Esophagus (tissue), 2 donors: ENCODE data around the gene SULF2. TPM values are rescaled to one million over a fixed set of nuclear protein-coding genes. Genes with fewer than 3 reads are reported as not detected.

Experiments
- H3K27ac ChIP-seq, 2 donors: one replicate each; pipeline ENCODE4 v1.5.1; 2013; ENCODE audit warnings: low read depth in 2 of 2, mild to moderate bottlenecking in 2 of 2, inconsistent platforms in 1 of 2, low read length in 1 of 2, moderate library complexity in 1 of 2
- H3K27me3 ChIP-seq, 2 donors: one replicate each; pipeline ENCODE4 v1.6.1; 2013; ENCODE audit warnings: low read length in 2 of 2, control low read depth in 1 of 2, mild to moderate bottlenecking in 1 of 2; ENCODE audit not compliant: insufficient read depth in 2 of 2, control insufficient read depth in 1 of 2
- H3K36me3 ChIP-seq, 2 donors: one replicate each; pipeline ENCODE4 v1.6.1; 2013; ENCODE audit warnings: low read length in 1 of 2; ENCODE audit not compliant: control insufficient read depth in 2 of 2, insufficient read depth in 2 of 2
- H3K4me1 ChIP-seq, 2 donors: one replicate each; pipeline ENCODE4 v1.6.1; 2013; ENCODE audit warnings: low read length in 1 of 2; ENCODE audit not compliant: control insufficient read depth in 2 of 2, insufficient read depth in 2 of 2
- H3K4me3 ChIP-seq, 2 donors: one replicate each; pipeline ENCODE4 v1.5.1; 2013; ENCODE audit warnings: low read length in 2 of 2, mild to moderate bottlenecking in 2 of 2, low read depth in 1 of 2, moderate library complexity in 1 of 2
- H3K9me3 ChIP-seq, 2 donors: one replicate each; pipeline ENCODE4 v1.6.1; 2013; ENCODE audit warnings: mild to moderate bottlenecking in 2 of 2, low read depth in 1 of 2, low read length in 1 of 2, moderate library complexity in 1 of 2; ENCODE audit not compliant: control insufficient read depth in 2 of 2, insufficient read depth in 1 of 2
- WGBS, 2 donors: extraction: QIAGEN DNeasy Blood & Tissue Kit; methylation state at CpG; one replicate each; pipeline ENCODE4 v1.1.7; 2013; 5-methylcytosine and 5-hydroxymethylcytosine counted together
- polyA plus RNA-seq, 2 donors: library from polyadenylated mRNA; stranded (reverse); fragments of 200-250 nt; gene quantifications; one replicate each; pipeline ENCODE4 v1.2.3, GENCODE V29; 2013
- donor health status: healthy with polysubstance abuse.
- donor health status: Bipolar disorder and iron deficiency.

The SULF2 gene
- polyA plus RNA-seq, 2 donors: 47.3 to 153 TPM

- WGBS, 2 donors: 79 to 82% methylated on average over 12 of the region's 12 CpGs
- no peaks in the 10 kb centered on the region for H3K9me3 ChIP-seq
- H3K27ac ChIP-seq: no peak overlapping the region
- H3K4me3 ChIP-seq: no peak overlapping the region
- peaks cover 2 to 52% of the 10 kb centered on the region in 2 donors for H3K36me3 ChIP-seq
- H3K4me1 ChIP-seq: peaks cover 2 to 9% of the 10 kb centered on the region in 2 donors
- H3K27me3 ChIP-seq: no peaks in the 10 kb centered on the region
Observed at GRCh38 chr20:47664744-47665143, 120.5 kb downstream of the SULF2 start.

GRCh38 chr20:47664068-47664437, 121.2 kb downstream of the SULF2 start:
- Histone ChIP-seq H3K27me3 (no peaks in the 10 kb centered on the region), H3K27ac (no peak overlapping the region), H3K4me1 (peaks cover 2 to 9% of the 10 kb centered on the region in 2 donors), H3K9me3 (no peaks in the 10 kb centered on the region), H3K36me3 (peaks cover 4 to 50% of the 10 kb centered on the region in 2 donors), H3K4me3 (no peak overlapping the region)
- WGBS, 2 donors: 71 to 83% methylated on average over 2 of the region's 2 CpGs

- WGBS, 2 donors: 55 to 56% methylated on average over 20 of the region's 20 CpGs
- H3K27ac ChIP-seq: no peak overlapping the region
- peaks cover 5 to 48% of the 10 kb centered on the region in 2 donors for H3K36me3 ChIP-seq
- H3K4me3 ChIP-seq: no peak overlapping the region
- H3K9me3 ChIP-seq: no peaks in the 10 kb centered on the region
- H3K27me3 ChIP-seq: no peaks in the 10 kb centered on the region
- peaks cover 2 to 9% of the 10 kb centered on the region in 2 donors for H3K4me1 ChIP-seq
Observed at GRCh38 chr20:47663354-47664067, 121.8 kb downstream of the SULF2 start.

GRCh38 chr20:47662483-47663353, 122.6 kb downstream of the SULF2 start:
- WGBS, 2 donors: 85 to 89% methylated on average over 16 of the region's 16 CpGs
- H3K36me3 ChIP-seq: peaks cover 7 to 46% of the 10 kb centered on the region in 2 donors

GRCh38 chr20:47661714-47662113, 123.6 kb downstream of the SULF2 start:
- Histone ChIP-seq H3K36me3 (peaks cover 7 to 46% of the 10 kb centered on the region in 2 donors), H3K27ac (no peak overlapping the region), H3K4me1 (peaks cover 2 to 9% of the 10 kb centered on the region in 2 donors), H3K27me3 (no peaks in the 10 kb centered on the region), H3K4me3 (no peak overlapping the region), H3K9me3 (no peaks in the 10 kb centered on the region)
- 84 to 86% methylated on average over 7 of the region's 7 CpGs for WGBS, 2 donors

More at GRCh38 chr20:47662483-47663353, 122.6 kb downstream of the SULF2 start:
- Histone ChIP-seq H3K27me3 (no peaks in the 10 kb centered on the region), H3K27ac (no peak overlapping the region), H3K4me3 (no peak overlapping the region), H3K4me1 (peaks cover 2 to 9% of the 10 kb centered on the region in 2 donors), H3K9me3 (no peaks in the 10 kb centered on the region)

GRCh38 chr20:47660983-47661700, 124.1 kb downstream of the SULF2 start:
- H3K27me3 ChIP-seq: no peaks in the 10 kb centered on the region
- no peaks in the 10 kb centered on the region for H3K9me3 ChIP-seq
- H3K4me1 ChIP-seq: peaks cover 2 to 9% of the 10 kb centered on the region in 2 donors
- no peak overlapping the region for H3K4me3 ChIP-seq
- WGBS, 2 donors: 84 to 86% methylated on average over 11 to 12 of the region's 12 CpGs
- H3K36me3 ChIP-seq: peaks cover 7 to 40% of the 10 kb centered on the region in 2 donors
- H3K27ac ChIP-seq: no peak overlapping the region

GRCh38 chr20:47660602-47660905, 124.7 kb downstream of the SULF2 start:
- no peaks in the 10 kb centered on the region for H3K9me3 ChIP-seq
- H3K27ac ChIP-seq: no peak overlapping the region
- H3K4me1 ChIP-seq: peaks cover 2 to 3% of the 10 kb centered on the region in 2 donors
- H3K4me3 ChIP-seq: no peak overlapping the region
- WGBS, 2 donors: 90 to 91% methylated on average over 2 of the region's 2 CpGs
- no peaks in the 10 kb centered on the region for H3K27me3 ChIP-seq
- peaks cover 7 to 36% of the 10 kb centered on the region in 2 donors for H3K36me3 ChIP-seq

GRCh38 chr20:47659904-47660601, 125.2 kb downstream of the SULF2 start:
- peaks cover 7 to 33% of the 10 kb centered on the region in 2 donors for H3K36me3 ChIP-seq
- no peaks in the 10 kb centered on the region for H3K27me3 ChIP-seq
- H3K4me1 ChIP-seq: peaks cover 0 to 2% of the 10 kb centered on the region in 2 donors
- no peak overlapping the region for H3K4me3 ChIP-seq
- H3K9me3 ChIP-seq: no peaks in the 10 kb centered on the region
- H3K27ac ChIP-seq: no peak overlapping the region
- WGBS, 2 donors: 65 to 71% methylated on average over 7 of the region's 7 CpGs

- Histone ChIP-seq H3K9me3 (no peaks in the 10 kb centered on the region), H3K36me3 (peaks cover 9 to 21% of the 10 kb centered on the region in 2 donors), H3K4me3 (no peak overlapping the region), H3K4me1 (no peaks in the 10 kb centered on the region), H3K27me3 (no peaks in the 10 kb centered on the region), H3K27ac (no peak overlapping the region)
- WGBS, 2 donors: 75 to 81% methylated on average over 2 of the region's 2 CpGs
Observed at GRCh38 chr20:47656318-47656717, 129.0 kb downstream of the SULF2 start.
